ENCODE measurements around the gene EMP1.

GRCh38 chr12:13252024-13252423 is 55.5 kb downstream of the EMP1 start:
- TF ChIP-seq RAD21 (conservative IDR thresholded peaks at IDR 0.05) (no peak), CTCF (IDR thresholded peaks at IDR 0.05; ENCODE audit: poor library complexity, severe bottlenecking) (no peak), TAF1 (IDR thresholded peaks at IDR 0.05; ENCODE audit: low read depth) (no peak), EP300 (conservative IDR thresholded peaks at IDR 0.05; ENCODE audit: poor library complexity, severe bottlenecking) (no peak)
